Activated CD4-positive, alpha-beta T cell treated with anti-CD3 and anti-CD28 coated beads, Interleukin-2, amount 50 U/mL, for 24 hours (primary cell): ENCODE measurements around the gene PLPPR3.

ENCODE experiments used
- DNase-seq, 2 donors: peaks; one replicate each; pipeline ENCODE4 v3.0.0-alpha.2; 2020; ENCODE audit warnings: low read depth in 1 of 2, low spot score in 1 of 2

Gene PLPPR3

GRCh38 chr19:810077-810855, 11.5 kb downstream of the PLPPR3 start:
- no peak for DNase-seq

- DNase-seq, result no peak
These were observed 13.4 kb downstream of the PLPPR3 start for GRCh38 chr19:808423-808775.

- no peak for DNase-seq
These were observed 13.9 kb downstream of the PLPPR3 start for GRCh38 chr19:807627-808422.

- no peak for DNase-seq
These were observed 14.8 kb downstream of the PLPPR3 start for GRCh38 chr19:806815-807421.

GRCh38 chr19:805600-806550, 15.9 kb downstream of the PLPPR3 start:
- no peak for DNase-seq

- no peak for DNase-seq
These were observed 16.6 kb downstream of the PLPPR3 start for GRCh38 chr19:805166-805551.

GRCh38 chr19:804419-805165, 17.2 kb downstream of the PLPPR3 start:
- DNase-seq, result no peak

- no peak for DNase-seq
These were observed 17.9 kb downstream of the PLPPR3 start for GRCh38 chr19:803686-804418.

GRCh38 chr19:803099-803561, 18.6 kb downstream of the PLPPR3 start:
- no peak for DNase-seq

- no peak for DNase-seq
These were observed 19.2 kb downstream of the PLPPR3 start for GRCh38 chr19:802498-803098.

- no peak for DNase-seq
These were observed 19.8 kb downstream of the PLPPR3 start for GRCh38 chr19:801861-802497.

GRCh38 chr19:801030-801860, 20.5 kb downstream of the PLPPR3 start:
- no peak for DNase-seq

- DNase-seq, result no peak
These were observed 21.3 kb downstream of the PLPPR3 start for GRCh38 chr19:800360-801029.

- no peak for DNase-seq
These were observed 22.5 kb downstream of the PLPPR3 start for GRCh38 chr19:799076-799881.

- no peak for DNase-seq
These were observed 23.2 kb downstream of the PLPPR3 start for GRCh38 chr19:798415-799075.
